Stimulated activated naive CD4-positive, alpha-beta T cell (primary cell): Measurements from ENCODE around the gene MS4A2.
"Not testable (repeated sequence)": the region's sequence is repeated elsewhere in the genome, so short reads cannot be mapped to it uniquely, and the experiment has no call there.

Source experiments
- DNase-seq, 6 experiments: peaks; one replicate each; lab custom pipeline; 2025; lab: John Stamatoyannopoulos, UW

MS4A2 gene

DNA sequence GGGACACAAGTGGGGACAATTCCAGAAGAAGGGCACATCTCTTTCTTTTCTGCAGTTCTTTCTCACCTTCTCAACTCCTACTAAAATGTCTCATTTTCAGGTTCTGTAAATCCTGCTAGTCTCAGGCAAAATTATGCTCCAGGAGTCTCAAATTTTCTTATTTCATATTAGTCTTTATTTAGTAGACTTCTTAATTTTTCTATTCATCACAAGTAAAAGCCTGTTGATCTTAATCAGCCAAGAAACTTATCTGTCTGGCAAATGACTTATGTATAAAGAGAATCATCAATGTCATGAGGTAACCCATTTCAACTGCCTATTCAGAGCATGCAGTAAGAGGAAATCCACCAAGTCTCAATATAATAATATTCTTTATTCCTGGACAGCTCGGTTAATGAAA is at the start of gene MS4A2:
Gene MS4A2 (plus strand): TSS at position 301 of the 400 bp plus-strand sequence. CDS start 102 bp downstream, outside the sequence.
- DNase-seq = no peak

DNA sequence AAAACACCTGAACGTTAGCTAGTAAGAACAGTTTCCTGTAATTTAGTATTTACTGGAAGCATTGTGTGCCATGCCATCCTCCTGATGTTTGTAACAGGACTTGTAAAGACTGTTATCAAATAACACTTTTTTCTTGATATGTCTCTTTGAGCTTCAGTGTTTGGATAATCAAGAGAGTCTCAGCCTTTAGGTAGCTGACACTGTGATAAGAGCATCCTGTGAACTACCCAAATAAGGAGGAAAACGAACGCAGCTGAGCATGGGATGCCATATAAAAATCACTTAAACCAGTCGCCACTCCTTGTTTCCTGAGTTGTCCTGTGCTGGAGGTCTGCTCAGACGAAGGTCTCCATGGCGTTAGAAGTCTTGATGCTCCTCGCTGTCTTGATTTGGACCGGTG is 48.4 kb upstream of the MS4A2 start, which contains the start of gene OOSP2:
Gene OOSP2 (plus strand): TSS at position 301 of the 400 bp plus-strand sequence. CDS start 51 bp downstream, at position 352.
- DNase-seq = no peak

DNA sequence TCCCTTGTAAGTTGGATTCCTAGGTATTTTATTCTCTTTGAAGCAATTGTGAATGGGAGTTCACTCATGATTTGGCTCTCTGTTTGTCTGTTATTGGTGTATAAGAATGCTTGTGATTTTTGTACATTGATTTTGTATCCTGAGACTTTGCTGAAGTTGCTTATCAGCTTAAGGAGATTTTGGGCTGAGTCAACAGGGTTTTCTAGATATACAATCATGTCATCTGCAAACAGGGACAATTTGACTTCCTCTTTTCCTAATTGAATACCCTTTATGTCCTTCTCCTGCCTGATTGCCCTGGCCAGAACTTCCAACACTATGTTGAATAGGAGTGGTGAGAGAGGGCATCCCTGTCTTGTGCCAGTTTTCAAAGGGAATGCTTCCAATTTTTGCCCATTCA is 38.0 kb upstream of the MS4A2 start:
- DNase-seq = not testable (repeated sequence)

DNA sequence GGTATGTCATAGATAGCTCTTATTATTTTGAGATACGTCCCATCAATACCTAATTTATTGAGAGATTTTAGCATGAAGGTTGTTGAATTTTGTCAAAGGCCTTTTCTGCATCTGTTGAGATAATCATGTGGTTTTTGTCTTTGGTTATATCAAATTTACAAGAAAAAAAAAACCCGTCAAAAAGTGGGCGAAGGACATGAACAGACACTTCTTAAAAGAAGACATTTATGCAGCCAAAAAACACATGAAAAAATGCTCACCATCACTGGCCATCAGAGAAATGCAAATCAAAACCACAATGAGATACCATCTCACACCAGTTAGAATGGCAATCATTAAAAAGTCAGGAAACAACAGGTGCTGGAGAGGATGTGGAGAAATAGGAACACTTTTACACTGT is 37.6 kb upstream of the MS4A2 start:
- DNase-seq = not testable (repeated sequence)

DNA sequence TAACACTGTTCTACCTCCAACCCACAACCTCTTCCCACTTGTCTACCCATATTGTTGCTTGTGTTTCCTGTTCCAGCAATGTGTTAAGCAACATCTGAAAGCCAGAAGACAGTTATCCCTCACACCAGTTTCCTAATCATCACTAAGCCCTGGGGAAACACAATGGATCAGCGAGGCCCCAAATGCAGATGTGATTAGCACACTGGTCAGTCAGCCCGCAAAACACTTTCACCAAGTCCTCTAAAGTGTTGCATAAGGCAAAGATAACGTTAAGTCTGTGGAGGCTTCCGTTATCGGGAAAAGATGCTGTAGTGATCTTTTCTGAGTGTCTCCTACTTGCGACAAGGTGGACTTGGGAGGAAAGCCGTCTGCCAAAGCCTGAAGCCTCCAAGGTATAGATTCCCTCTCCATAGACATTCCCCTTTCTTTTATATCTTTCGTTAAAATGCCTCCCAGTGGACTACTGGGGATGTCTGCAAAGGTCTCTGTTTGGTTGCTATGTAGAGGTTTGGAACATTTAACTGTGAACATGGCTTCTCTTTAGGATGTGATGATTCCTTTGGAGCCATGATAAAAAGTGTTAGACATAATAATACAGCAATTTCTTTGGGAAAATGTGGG is 32.0 kb upstream of the MS4A2 start, which contains the start of gene MS4A3:
Gene MS4A3 (plus strand): TSS at position 317 of the 621 bp plus-strand sequence. CDS start 4,496 bp downstream, outside the sequence.
- no peak for DNase-seq

DNA sequence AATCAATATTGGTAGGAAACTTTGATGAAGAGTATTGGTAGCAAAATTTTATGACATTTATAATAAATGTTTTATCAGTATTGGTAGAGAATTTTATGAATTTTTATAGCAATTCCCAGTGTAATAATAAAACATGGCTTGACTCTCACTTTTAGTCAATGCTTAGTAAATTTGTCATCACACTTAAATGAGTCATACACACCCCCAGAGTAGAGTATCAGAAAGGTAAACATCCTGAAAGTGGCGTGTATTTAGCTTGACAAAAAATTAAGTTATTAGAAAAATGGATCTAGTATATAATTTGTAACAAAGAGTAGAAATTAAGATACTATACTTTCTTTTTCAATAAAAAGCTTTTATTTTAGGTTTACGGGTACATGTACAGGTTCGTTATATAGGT is 29.4 kb upstream of the MS4A2 start:
- DNase-seq = no peak

DNA sequence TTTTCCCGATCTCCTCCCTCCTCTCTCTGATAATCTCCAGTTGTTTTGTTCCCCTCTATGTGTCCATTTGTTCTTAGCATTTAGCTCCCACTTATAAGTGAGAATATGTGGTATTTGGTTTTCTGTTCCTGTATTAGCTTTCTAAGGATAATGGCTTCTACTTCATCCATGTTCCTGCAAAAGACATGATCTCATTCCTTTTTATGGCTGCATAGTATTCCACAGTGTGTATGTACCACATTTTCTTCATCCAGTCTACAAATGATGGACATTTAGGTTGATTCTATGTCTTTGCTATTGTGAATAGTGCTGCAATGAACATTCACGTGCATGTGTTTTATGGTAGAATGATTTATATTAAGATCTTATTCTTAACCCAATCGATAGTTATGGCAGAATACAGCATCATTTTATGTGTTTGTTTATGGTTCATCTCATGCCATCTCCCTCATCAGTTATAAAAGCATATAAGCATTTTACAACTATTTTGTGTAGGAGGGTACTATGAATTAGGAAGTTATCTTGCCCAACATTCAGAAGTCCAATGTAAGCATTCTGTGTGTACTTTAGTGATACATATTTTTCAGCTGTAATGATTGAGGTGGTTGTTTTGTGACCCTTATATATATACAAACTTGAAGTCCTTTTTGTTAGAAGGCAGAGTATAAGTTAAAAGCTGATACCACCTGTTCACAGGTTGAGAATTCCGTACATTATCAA is 28.8 kb upstream of the MS4A2 start:
- DNase-seq = no peak

DNA sequence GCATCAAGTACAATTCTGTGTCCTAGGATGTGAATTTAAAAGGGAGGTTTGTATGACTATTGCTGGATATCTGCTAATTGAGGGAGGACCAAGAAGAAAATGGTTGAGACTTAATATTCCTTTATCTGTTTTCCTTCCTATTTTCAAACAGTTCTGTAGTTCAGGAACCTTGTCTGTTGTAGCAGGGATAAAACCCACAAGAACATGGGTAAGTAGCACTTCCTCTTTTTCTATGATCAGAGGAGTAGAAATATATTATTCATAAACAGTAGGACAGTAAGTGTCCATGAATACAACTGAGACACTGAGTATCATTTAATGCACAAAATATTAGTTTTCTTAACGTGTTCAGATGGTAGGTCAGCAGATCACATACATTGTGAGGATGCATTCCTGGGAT is 24.4 kb upstream of the MS4A2 start:
- DNase-seq = no peak

DNA sequence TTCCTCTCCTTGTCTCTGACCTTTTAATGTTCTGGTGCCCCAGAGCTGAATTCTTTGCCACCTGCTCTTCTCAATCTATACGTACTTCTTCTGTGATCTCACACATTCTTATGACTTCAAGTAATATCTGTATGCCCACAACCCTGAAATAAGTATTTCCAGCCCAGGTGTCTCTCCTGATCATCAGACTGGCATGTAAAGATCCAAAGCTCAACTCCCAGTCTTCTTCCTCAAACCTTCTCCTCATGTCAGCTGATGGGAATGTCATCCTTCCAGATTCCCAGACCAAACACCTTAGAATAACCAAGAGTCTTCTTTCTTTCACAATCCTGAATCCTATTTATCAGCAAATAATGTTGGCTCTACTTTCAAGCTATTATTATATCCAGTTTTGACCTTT is 22.7 kb upstream of the MS4A2 start:
- DNase-seq = no peak

DNA sequence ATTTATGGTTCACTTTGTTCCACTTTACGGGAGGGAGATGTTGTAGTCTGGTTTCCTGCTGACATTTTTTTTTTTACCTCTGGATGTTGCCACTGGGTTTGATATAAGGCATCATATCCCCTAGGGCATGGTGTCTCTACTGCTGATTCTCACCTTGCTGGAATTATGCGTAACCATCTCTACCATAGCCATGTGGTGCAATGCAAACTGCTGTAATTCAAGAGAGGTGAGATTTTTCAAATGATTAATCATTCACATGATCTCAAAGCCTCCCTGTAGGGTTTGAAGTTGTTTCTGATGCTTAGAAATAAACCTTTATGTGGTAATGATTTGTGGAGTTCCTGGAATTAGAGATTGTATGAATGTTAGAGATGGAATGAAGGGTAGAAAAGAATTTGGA is 19.0 kb upstream of the MS4A2 start:
- DNase-seq = no peak

DNA sequence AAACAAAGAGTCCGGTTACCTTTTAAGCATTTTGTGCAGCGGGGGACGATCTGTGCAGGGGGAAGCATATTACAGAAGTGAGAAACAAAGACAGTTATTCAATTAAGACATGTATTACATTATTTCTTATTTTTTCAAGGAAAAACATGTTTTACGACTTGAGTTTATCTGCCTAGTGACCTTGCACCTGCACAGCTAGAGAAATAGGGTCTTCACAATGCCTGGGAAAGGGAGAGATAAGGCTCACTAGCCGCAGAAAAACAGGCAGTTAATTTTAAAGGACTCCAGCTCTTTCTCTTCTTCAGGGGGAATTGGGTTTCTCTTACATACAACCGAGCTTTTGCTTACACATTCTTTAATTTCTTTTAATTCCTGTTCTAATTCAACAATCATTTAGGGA is 16.8 kb upstream of the MS4A2 start:
- not testable (repeated sequence) for DNase-seq

DNA sequence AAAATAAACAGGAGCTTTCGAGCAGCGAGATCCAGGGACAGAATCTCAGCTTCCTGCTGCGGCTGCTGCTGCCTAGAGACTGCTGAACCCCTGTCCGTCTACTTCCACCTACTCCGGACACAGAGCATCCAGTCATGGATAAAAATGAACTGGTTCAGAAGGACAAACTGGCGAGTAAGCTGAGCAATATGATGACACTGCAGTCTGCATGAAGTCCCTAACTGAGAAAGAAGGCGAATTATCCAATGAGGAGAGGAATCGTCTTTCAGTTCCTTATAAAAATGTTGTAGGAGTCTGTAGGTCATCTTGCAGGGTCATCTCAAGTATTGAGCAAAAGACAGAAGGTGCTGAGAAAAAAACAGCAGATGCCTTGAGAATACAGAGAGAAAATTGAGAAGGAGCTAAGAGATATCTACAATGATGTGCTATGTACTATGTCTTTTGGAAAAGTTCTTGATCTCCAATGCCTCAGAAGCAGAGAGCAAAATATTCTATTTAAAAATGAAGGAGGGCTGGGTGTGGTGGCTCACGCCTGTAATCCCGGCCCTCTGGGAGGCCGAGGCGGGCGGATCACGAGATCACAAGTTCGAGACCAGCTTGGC is 11.1 kb upstream of the MS4A2 start:
- no peak for DNase-seq

DNA sequence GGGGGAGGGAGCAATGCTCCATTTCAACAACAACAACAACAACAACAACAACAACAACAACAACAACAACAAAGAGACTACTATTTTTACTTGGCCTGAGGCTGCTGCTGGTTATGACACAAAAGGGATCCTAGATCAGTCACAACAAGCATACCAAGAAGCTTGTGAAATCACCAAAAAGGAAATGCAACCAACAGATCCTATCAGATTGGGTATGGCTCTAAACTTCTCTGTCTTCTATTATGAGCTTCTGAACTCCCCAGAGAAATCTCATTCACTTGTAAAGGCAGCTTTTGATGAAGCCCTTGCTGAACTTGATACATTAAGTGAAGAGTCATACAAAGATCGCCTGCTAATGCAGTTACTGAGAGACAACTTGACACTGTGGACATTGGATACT is 10.5 kb upstream of the MS4A2 start:
- DNase-seq = no peak

DNA sequence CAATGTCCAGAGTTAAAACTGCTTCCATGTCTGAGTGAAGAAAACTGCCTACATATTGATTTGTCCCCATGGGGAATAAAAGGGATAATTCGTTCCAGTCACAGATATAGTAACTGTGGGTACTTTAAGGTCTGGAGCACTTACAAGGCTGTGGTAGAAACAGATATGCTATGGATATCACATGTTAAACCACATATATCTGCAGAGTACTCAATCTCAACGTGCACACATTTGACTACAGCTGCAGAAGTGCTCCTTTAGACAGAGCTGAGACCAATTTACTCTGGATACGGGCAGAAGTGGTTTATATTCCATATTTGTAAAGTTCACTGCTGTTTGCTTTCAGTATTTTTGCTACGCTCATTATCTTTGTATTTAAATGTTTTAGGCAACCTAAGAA is 9.7 kb upstream of the MS4A2 start:
- no peak for DNase-seq

DNA sequence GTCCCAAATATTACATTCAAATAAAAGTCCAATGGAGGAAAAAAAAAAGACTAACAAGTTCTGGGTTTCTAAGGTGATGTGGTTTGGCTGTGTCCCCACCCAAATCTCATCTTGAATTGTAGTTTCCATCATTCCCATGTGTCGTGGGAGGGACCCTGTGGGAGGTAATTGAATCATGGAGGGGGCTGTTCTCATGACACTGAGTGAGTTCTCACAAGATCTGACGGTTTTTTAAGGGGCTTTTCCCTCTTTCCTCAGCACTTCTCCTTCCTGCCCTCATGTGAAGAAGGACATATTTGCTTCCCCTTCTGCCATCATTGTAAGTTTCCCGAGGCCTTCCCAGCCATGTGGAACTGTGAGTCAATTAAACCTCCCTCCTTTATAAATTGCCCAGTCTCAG is 7.9 kb upstream of the MS4A2 start:
- no peak for DNase-seq

DNA sequence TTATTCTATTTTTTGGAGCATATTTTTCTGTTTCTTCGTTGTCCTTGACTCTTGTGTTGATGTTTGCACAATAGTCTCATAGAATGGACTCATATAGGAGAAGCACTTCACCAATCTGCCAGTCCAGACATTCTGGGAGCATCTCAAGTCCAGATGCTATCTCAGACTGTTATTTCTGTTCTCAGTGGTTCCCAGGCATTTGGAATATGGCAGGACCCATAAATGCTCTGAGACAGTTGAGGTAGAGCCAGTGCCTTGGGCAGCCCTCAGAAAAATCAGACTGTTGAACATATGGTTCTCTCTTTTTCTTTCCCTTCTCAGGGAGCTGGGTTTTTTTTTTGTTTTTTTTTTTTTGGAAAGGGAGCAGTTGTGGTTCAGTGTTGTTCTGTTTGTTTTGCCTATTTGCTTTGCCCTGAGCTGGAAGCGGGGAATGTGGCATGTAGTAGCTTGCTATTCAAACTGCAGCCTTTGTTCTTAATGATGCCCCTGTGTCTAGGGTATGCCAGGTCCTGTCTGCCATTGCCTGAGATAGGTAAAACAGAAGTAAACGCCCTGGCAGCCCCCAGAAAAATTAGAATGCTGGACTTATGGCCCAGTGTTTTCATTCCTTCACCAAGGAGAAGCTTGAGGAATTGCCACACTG is 3.7 kb upstream of the MS4A2 start:
- no peak for DNase-seq

DNA sequence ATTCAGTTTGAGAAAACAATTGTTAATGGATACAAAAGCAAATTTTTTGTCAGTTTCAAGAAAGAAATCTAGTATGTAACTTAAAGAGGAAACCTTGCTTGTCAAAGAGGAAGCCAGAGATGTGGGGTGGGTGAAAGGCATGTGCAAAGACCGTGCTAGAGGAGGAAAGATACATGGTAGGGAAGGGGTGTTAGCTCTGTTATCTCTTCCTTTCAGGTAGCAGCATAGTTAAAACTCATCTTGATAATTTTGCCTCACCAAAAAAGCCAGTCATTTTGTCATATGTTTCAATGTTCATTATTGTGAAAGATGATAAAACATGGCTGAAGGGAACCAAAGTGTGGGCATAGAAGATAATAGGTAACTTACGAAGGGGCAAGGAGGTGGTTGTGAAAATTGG is 2.6 kb upstream of the MS4A2 start:
- no peak for DNase-seq

DNA sequence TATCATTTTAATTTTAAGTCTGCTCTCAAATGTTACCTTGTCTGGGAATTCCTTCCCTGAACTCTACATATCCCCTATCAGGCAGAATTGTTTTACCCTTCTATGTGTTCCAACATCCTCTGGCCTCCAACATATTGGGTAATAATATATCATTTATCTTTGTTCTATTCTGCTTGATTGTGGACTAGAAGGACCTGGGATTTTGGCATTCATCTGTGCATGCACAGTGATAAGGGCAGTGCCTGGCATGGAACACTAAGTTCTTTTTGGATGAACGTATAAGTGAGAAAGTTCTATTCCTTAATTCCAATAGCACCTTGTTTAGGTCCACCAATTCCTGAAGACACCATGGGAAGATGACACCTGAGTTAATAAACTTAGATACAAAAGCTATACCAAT is 1.2 kb upstream of the MS4A2 start:
- no peak for DNase-seq

DNA sequence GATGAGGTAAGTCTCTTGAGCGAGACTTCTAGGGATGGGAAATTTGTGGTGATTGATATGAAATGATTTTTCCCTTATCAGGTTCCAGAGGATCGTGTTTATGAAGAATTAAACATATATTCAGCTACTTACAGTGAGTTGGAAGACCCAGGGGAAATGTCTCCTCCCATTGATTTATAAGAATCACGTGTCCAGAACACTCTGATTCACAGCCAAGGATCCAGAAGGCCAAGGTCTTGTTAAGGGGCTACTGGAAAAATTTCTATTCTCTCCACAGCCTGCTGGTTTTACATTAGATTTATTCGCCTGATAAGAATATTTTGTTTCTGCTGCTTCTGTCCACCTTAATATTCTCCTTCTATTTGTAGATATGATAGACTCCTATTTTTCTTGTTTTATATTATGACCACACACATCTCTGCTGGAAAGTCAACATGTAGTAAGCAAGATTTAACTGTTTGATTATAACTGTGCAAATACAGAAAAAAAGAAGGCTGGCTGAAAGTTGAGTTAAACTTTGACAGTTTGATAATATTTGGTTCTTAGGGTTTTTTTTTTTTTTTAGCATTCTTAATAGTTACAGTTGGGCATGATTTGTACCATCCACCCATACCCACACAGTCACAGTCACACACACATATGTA is 7.1 kb downstream of the MS4A2 start:
- DNase-seq = no peak

DNA sequence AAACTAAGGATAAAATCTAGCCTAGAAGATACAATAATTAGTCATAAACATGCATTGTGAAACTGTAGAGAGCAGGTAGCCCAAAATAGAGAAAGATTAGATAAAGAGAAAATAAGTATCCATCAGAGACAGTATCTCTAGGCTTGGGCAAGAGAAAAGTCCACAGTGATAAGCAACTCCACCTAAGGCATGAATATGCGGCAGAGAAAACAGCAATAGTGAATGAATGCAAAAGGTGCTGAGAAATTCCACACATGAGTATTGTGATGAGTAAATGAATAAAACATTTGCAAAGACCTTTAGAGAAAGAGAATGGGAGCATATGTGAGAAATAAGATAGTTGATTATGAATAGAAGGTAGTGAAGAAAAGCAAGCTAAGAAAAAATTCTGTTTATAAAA is 8.7 kb downstream of the MS4A2 start:
- DNase-seq = no peak

DNA sequence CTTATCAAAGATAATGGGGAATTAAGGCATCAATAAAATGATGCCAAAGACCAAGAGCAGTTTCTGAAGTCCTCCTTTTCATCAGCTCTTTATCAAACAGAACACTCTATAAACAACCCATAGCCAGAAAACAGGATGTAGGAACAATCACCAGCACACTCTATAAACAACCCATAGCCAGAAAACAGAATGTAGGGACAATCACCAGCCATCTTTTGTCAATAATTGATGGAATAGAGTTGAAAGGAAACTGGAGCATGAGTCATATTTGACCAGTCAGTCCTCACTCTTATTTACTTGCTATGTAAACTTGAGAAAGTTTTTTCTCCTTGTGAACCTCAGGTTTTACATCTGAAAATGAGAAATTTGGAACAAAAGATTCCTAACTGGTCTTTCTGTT is 10.0 kb downstream of the MS4A2 start:
- no peak for DNase-seq

DNA sequence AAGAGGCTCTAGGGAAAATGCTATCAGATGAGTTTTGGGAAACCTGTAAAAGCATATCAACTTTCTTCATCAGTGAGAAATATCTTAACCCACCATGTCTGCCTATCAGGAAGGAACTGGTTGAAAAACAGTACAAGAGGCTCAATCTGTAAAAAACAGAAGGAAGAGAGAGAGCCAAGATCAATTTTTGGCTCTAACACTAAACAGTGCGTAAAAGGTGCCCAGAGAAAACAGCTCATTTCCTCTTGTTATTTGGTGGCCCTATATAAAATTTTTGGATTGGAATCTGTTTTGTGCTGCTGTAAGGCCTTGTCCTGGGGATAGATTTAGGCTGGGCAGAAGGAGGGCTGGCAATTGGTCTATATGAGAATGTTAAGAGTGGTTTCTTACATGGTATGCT is 12.1 kb downstream of the MS4A2 start:
- no peak for DNase-seq
